DMS79 (cell line): ENCODE results near the gene SUPT3H.

ENCODE experiments used
- DNase-seq: peaks from one replicate; lab custom pipeline; 2025; lab: John Stamatoyannopoulos, UW

The SUPT3H gene

DNA sequence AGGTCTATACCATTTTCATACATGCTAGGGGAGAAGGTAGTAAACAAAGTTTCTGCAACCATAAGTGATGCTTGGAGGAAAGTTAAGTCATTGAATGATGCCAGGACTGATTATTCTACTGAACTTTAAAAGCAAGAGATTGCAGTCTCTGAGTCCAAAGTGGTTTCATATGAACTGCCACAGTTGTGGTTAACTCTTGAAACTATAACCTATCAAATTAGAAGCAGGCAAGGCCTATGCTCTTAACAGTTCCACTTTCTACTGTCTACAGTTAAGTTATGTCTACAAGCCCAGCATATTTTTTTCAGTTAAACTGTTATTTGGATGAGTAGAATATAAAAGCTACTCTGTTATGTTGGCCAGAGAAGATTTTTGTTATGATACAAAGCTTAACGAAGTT lies 376.1 kb downstream of the SUPT3H start:
- no peak for DNase-seq

GRCh38 chr6:45000833-45001232 lies 376.9 kb downstream of the SUPT3H start:
- DNase-seq = no peak

GRCh38 chr6:44999066-44999465 lies 378.7 kb downstream of the SUPT3H start:
- no peak for DNase-seq

- no peak for DNase-seq
Observed at GRCh38 chr6:44995486-44996132, 382.1 kb downstream of the SUPT3H start.

DNA sequence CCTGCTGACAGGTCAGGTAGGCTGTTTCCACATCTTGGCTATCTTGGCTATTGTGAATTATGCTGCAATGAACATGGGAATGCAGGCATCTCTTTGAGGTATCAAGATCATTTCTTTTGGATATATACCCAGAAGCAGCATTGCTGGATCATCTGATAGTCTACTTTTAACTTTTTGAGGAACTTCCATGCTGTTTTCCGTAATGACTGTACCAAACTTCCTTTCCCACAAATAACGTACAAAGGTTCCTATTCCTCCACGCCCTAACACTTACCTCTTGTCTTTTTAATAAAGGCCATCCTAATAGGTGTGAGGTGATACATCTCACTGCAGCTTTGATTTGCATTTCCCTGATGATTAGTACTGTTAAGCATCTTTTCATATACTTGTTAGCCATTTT lies 388.3 kb downstream of the SUPT3H start:
- DNase-seq = no peak

DNA sequence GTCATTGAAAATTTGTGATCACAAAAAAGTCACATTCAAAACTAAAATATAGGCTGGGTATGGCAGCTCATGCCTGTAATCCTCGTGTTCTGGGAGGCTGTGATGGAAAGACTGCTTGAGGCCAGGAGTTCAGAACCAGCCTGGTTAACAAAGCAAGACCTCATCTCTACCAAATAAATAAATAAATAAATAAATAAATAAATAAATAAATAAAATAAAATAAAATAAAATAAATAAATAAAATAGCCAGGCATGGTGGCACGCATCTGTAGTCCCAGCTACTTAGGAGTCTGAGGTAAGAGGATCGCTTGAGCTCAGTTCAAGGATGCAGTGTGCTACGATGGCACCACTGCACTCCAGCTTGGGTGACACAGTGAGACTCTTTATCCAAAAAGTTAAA lies 392.7 kb downstream of the SUPT3H start:
- DNase-seq = no peak

- no peak for DNase-seq
Observed at GRCh38 chr6:44983467-44984365, 394.0 kb downstream of the SUPT3H start.

- no peak for DNase-seq
Observed at GRCh38 chr6:44980841-44981240, 396.9 kb downstream of the SUPT3H start.

- no peak for DNase-seq
Observed at GRCh38 chr6:44976677-44977641, 400.8 kb downstream of the SUPT3H start.

DNA sequence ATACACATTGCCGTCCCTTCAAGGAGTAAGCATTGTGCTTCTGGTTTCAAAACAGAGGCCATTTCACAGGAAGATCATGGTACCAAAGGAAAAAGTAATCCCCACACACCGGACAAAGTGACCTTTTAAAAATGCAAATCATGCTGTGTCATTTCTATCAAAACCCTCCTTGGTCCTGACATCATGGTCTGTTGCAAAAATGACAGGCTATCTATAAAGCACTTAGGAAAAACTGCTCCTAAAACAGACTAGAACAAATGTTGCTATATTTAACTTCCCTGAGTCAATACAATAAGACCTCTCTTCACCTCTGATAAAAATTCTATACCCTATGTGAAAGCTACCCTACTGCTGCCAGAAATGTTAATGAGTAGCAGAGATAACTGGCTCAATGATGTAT lies 403.2 kb downstream of the SUPT3H start:
- no peak for DNase-seq

DNA sequence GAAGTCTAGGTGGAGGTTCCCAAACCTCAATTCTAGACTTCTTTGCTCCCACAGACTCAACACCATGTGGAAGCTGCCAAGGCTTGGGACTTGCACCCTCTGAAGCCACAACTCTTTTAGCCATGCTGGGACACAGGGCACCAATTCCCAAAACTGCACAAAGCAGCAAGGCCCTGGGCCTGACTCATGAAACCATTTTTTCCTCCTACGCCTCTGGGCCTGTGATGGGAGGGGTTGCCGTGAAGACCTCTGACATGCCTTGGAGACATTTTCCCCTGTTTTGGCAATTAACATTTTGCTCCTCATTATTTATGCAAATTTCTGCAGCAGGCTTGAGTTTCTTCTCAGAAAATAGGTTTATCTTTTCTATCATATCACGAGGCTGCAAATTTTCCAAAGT lies 405.0 kb downstream of the SUPT3H start:
- no peak for DNase-seq

GRCh38 chr6:44969446-44970185 lies 408.1 kb downstream of the SUPT3H start:
- DNase-seq = no peak

- no peak for DNase-seq
Observed at GRCh38 chr6:44967481-44967880, 410.3 kb downstream of the SUPT3H start.

- no peak for DNase-seq
Observed at GRCh38 chr6:44966449-44967092, 411.2 kb downstream of the SUPT3H start.

- no peak for DNase-seq
Observed at GRCh38 chr6:44965708-44966107, 412.0 kb downstream of the SUPT3H start.

DNA sequence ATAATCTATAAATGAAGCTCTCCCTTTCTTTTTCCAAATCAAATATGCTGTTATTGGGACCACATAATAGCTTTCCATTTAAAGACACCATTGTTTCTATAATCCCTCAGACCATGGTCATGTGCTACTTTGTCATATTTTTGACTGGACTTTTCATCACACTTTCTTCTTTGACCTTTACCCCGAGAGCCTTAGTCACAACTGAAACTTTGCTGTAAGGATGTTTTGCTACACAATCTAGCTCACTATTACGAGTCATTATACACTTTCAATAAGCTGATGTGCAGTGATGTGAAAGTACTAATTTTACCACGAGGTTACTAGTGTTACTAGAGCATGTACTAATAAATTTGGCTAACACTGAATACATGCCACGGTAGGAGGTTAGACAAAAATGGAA lies 416.8 kb downstream of the SUPT3H start:
- DNase-seq = no peak

DNA sequence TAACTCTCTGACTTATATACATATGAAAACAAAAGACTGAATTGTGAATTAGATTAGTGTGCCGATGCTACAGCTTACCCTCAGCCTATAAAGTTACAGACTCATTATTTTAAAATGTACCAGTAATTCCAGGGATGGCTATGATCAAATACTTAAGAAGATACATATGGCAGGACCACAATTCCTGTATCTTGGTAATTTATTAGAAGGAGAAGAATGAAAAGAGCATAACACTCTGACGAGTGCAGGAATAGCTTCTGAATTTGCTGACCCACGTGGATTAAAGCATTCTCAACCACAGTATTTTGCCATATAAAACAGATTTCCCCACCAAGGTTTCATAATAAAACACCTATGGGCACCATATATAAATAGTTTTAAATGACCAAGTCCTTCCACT lies 418.1 kb downstream of the SUPT3H start:
- no peak for DNase-seq

DNA sequence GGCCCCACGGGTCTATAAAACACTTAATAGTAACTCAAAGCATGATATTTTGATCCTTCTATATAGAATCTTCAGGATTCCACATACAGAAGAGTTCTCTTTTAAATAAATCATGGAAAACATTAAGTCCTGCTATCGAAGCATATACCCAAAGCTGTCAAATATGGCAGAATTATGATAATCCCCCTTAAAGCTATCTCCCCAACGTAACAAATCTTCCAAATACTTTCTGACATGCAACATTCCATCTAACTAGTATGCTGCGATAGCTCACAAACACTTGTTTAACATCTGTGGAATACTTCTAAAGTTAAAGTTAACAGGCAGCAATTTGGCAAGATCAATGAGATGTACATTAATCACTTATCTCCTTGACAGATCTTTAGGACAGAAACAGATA lies 420.6 kb downstream of the SUPT3H start:
- DNase-seq = no peak

- no peak for DNase-seq
Observed at GRCh38 chr6:44956396-44956795, 421.3 kb downstream of the SUPT3H start.

DNA sequence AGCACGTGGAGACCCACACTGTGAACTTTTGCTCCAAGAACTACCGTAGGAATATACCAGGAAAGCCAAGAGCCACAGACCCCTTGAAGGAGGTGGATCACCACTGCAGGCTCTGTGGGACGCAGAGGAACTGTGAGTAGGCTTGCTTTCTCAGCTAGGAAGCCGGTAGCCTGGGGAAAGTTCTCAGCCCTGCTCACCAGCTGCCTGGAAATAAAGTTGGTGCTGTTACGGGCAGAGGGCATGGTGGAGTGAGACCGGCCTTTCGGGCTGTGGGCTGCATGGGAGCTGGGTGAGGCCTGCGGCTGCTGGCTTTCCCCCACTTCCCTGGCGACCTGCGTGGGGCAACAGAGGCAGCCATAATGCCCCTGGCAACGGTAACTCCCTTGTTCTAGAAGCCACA lies 422.6 kb downstream of the SUPT3H start:
- DNase-seq = no peak

- DNase-seq = no peak
Observed at GRCh38 chr6:44954281-44954680, 423.5 kb downstream of the SUPT3H start.
